Measurements from ENCODE around the gene MAP2K5.
"Not testable (repeated sequence)": the region's sequence is repeated elsewhere in the genome, so short reads cannot be mapped to it uniquely, and the experiment has no call there.

Gene MAP2K5

DNA sequence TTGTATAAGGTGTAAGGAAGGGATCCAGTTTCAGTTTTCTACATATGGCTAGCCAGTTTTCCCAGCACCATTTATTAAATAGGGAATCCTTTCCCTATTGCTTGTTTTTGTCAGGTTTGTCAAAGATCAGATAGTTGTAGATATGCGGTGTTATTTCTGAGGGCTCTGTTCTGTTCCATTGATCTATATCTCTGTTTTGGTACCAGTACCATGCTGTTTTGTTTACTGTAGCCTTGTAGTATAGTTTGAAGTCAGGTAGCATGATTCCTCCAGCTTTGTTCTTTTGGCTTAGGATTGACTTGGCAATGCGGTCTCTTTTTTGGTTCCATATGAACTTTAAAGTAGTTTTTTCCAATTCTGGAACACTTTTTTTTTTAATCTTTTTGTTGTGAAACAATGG, 130.3 kb downstream of the MAP2K5 start:
- not testable (repeated sequence) for DNase-seq (ENCODE audit: low read depth in 2 of 2)

DNA sequence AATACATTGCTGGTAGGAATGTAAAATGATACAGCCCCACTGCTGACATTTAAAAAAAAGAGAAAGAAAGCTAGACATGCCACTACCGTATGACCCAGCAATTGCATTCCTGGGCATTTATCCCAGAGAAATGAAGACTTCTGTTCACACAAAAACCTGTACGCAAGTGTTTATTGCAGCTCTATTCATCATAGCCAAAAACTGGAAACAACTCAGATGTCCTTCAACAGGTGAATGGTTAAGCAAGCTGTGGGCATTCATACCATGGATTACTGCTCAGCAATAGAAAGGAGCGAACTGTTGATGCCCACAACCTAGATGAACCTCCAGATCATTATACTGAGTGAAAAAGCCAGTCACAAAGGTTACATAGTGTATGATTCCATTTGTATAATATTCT, 132.5 kb downstream of the MAP2K5 start:
- no peak for DNase-seq (ENCODE audit: low read depth in 2 of 2)

- DNase-seq (ENCODE audit: low read depth in 2 of 2) = no peak
These were observed 135.6 kb downstream of the MAP2K5 start for GRCh38 chr15:67678089-67678488.

DNA sequence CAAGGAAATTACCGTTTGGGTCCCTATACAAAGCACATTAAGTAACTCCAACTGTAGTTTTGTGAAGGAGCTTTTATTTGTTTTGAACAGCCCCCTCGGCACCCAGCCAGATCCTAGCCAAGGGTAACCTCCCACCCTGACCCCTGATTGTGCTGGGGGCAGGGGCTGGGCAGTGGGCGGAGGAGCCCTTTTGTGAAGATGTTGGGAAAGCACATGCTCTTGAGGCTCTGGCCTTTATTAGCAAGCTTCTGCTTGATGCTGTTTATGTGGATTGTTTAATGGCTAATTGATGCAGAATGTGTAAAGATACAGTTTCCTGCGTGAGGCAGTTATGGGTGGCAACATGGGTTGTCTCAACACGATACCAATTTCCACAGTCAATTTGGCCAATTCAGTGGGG, 136.5 kb downstream of the MAP2K5 start:
- DNase-seq (ENCODE audit: low read depth in 2 of 2) = no peak

DNA sequence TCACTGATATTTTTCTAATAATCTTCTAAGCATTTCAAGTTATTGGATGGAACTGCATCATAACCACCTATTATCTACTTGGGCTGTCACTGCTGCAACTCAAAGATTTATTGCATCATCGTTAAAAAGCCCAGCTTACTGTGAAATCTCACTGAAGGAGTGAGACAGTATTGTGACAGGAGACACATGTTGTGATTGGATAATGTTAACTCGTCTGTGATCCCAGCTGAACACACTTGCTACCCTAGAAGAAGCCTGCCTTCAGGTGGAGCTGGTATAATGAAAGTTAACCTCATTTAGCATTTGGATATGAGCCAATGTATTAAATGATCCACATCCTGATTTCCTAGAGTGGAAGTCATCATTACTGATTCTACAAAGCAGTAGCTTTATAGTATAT, 138.1 kb downstream of the MAP2K5 start:
- DNase-seq (ENCODE audit: low read depth in 2 of 2) = no peak

DNA sequence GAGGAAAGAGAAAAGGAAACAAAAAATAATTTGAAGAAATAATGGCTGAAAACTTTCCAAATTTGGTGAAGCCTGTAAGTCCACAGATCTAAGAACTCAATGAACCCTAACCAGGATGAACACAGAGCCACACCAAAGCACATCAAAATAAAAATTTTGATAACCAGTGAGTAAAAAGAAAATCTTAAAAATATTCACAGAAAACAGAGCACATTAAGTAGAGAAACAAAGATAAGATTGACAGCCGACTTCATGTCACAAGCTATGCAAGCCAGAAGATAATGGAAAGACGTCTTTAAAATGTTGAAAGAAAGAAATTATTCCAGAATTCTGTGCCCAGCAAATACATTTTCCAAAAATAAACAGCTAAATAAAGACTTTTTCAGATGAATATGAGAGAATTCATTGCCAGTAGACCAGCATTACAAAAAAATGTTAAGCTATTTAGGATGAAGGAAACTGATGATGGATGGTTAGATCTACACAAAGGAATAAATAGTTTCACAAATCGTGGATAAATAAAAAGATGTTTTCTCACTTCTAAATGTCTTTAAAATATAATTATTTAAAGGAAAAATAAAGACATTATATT, 142.6 kb downstream of the MAP2K5 start:
- no peak for DNase-seq (ENCODE audit: low read depth in 2 of 2)

- no peak for DNase-seq (ENCODE audit: low read depth in 2 of 2)
These were observed 143.2 kb downstream of the MAP2K5 start for GRCh38 chr15:67685716-67686115.

GRCh38 chr15:67690936-67691335, 148.4 kb downstream of the MAP2K5 start:
- DNase-seq (ENCODE audit: low read depth in 2 of 2) = no peak

DNA sequence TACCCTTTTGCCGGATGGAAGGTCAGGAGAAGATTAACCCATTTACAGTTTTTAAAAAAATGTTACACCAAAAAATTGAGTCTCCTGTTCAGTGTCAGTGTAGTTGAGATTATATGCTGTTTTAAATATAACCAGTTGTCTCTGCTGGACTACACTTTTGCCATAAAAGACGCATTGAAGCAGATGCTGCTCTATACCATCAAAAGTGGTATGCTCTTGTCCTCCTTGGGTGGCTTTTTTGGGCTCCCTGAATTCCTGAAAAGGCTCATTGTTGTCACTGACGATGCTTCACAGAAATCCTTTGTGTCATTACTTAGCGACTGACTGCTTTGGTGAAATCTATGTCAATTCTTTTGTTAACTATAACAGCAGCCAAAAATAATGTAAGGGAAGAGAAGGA, 148.9 kb downstream of the MAP2K5 start:
- no peak for DNase-seq (ENCODE audit: low read depth in 2 of 2)

- DNase-seq (ENCODE audit: low read depth in 2 of 2) = no peak
These were observed 150.1 kb downstream of the MAP2K5 start for GRCh38 chr15:67692573-67692972.

GRCh38 chr15:67696087-67696486, 153.6 kb downstream of the MAP2K5 start:
- no peak for DNase-seq (ENCODE audit: low read depth in 2 of 2)

GRCh38 chr15:67700023-67700422, 157.5 kb downstream of the MAP2K5 start:
- no peak for DNase-seq (ENCODE audit: low read depth in 2 of 2)

DNA sequence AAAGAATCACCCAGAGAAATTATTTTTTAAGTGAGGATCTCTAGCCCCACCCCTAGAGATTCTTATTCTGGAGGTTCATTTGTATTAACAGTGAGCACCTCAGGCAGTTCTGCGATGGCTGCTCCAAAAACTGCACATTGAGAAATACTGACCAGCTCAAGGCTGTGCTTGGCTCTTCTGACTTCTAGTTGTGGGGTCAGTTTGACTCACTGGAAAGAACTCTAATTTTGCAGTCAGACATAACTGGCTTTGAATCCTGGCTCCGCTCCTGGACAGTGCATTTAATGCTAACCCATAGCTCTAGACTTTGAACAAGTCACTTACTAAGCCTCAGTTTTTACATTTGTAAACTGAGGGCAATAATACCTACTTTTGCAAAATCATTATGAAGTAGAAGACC, 159.2 kb downstream of the MAP2K5 start:
- DNase-seq (ENCODE audit: low read depth in 2 of 2) = no peak

DNA sequence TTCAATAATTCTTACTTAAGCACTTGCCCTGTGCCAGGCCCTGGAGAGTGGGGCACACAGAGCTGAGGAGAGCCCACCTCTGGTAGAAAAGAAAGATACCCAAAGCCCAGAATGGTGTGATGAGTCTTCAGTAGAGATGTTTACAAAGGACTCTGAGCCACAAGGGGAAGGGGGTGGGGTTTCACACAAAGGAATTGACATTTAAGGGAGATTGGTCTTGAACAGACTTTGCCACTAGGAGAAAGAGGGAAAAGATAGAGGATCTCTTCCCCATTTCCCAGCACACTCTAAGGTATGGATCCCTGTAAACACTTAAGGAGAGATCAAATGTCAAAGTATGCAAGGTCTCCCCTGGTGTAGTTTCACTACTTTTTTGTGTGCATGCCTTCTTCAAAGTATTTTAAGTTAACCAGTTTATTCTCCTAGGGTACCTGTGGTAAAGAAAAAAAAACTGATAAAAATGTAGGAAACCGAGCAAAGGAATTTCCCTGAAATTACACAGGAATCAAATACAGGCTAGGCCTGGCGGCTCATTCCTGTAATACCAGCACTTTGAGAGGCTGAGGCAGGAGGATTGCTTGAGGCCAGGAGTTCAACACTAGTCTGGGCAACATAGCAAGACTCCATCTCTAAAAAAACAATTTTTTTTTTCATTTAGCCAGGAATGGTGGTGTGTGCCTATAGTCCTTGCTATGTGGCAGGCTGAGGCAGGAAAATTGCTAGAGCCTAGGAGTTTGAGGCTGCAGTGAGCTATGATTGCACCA, 165.2 kb downstream of the MAP2K5 start:
- DNase-seq (ENCODE audit: low read depth in 2 of 2) = no peak

- no peak for DNase-seq (ENCODE audit: low read depth in 2 of 2)
These were observed 166.0 kb downstream of the MAP2K5 start for GRCh38 chr15:67708500-67708899.

GRCh38 chr15:67715170-67715569, 172.7 kb downstream of the MAP2K5 start:
- DNase-seq (ENCODE audit: low read depth in 2 of 2) = no peak

- DNase-seq (ENCODE audit: low read depth in 2 of 2) = no peak
These were observed 173.7 kb downstream of the MAP2K5 start for GRCh38 chr15:67716171-67716570.

DNA sequence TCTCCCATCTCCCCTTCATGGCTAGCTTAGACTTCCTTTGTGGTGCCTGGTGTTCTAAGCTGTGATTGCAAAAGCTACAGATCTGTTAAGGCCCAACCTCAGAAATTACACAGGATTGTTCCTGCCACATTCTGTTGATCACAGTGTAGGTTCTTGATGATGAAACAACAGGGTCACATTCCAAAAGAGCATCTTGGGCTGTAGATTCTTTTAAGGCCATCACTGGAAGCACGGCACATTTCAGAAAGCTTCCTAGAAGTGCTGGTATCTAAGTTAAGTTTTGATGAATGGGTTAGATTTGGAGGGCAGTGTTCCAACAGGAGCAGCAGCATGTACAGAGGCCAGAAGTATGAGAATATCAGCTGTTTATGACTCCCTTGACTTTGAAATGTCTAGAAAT, 175.3 kb downstream of the MAP2K5 start:
- DNase-seq (ENCODE audit: low read depth in 2 of 2) = no peak

DNA sequence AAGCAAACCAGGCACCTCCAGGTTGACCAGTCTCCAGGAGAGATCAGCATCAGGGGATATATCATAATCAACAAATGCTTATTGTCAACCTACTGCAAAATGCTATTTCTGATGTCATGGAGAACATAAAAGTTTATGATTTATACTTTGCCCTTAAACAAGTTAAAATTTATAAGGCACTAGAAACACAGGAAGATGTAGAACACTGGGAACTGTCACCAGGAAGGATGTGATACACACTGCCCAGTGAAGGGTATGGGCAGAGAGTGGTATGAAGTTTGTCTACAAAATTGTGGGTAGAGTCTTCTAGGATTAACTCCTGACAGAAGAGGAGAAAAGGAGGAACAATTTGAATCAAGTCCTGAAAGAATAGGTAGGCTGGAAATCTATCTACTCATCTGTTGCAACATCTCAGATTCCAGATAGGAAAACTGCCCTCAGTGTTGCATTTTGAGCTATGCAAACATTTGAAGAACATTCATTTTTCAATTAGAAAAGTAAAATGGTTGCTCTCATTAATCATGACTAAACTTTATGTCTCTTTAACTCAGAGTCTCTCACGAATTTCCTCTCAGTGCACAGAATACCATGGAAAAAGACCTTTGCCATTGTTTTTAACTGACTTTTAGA, 176.9 kb downstream of the MAP2K5 start:
- no peak for DNase-seq (ENCODE audit: low read depth in 2 of 2)

GRCh38 chr15:67720556-67721175, 178.2 kb downstream of the MAP2K5 start:
- no peak for DNase-seq (ENCODE audit: low read depth in 2 of 2)

DNA sequence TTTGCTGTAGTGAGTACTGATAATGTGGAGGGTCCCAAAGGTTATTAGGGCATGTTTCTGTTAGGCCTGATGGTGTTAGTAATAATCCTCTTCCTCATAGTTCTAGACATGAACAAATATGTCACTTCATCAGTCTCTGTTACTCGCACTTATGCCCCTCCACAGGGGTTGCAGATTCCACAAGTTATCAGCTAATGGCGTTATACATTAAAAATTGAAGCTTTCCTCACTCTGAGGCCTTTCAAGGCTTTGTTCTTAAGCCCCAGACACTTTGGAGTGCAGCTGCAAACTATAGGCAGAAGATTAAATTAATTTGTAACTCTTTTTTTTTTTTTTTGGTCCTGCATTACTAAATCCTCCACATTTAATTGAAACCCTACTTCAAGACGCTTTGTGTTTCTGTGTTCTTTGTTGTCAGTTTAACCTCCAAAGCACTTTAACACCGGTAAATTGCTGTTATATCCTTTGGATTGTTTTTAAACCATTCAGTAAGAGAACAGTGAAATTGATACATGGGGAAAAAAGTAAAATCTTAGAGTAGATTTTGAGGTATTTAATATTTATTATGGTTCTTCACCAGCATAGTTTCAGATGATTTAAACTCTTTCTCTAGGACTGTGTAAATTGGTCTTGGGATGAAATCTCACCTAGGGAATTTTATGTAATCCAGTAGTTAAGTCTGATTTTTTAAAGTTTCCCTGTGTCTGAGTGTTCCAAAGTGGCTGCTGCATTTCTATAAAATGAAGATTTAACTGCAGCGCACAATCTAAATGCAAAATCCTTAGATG, 179.7 kb downstream of the MAP2K5 start:
- DNase-seq (ENCODE audit: low read depth in 2 of 2) = no peak
